Upper lobe of left lung (tissue), 4 donors: ENCODE results near the gene FBXO48.

ENCODE experiments used
- POLR2A ChIP-seq, 4 donors: fragments of 450-650 bp; IDR thresholded peaks; one replicate each; pipeline ENCODE4 v1.5.1; 2016 to 2017; ENCODE audit warnings: antibody characterized with exemption in 4 of 4, mild to moderate bottlenecking in 2 of 4
- POLR2AphosphoS5 ChIP-seq, 2 donors: sonication (generic); formaldehyde crosslinking; IDR thresholded peaks; one replicate each; pipeline ENCODE4 v1.5.1; 2017; ENCODE audit warnings: antibody characterized with exemption in 2 of 2
- TF ChIP-seq, protein P1 (sequence below), 6 experiments: fragments of 450-650 bp in 4 of 6; fragments of 200-600 bp in 2 of 6; sonication (generic) in 2 of 6; IDR thresholded peaks; one replicate each; pipeline ENCODE4 v1.5.1; 2016 to 2019; ENCODE audit warnings: antibody characterized with exemption in 6 of 6

GRCh38 chr2:68429311-68429826, 37.7 kb downstream of the FBXO48 start:
- TF ChIP-seq POLR2A (IDR thresholded peaks at IDR 0.05) (no peak), POLR2AphosphoS5 (IDR thresholded peaks at IDR 0.05) (no peak)
- TF ChIP-seq, protein P1, sequence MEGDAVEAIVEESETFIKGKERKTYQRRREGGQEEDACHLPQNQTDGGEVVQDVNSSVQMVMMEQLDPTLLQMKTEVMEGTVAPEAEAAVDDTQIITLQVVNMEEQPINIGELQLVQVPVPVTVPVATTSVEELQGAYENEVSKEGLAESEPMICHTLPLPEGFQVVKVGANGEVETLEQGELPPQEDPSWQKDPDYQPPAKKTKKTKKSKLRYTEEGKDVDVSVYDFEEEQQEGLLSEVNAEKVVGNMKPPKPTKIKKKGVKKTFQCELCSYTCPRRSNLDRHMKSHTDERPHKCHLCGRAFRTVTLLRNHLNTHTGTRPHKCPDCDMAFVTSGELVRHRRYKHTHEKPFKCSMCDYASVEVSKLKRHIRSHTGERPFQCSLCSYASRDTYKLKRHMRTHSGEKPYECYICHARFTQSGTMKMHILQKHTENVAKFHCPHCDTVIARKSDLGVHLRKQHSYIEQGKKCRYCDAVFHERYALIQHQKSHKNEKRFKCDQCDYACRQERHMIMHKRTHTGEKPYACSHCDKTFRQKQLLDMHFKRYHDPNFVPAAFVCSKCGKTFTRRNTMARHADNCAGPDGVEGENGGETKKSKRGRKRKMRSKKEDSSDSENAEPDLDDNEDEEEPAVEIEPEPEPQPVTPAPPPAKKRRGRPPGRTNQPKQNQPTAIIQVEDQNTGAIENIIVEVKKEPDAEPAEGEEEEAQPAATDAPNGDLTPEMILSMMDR (IDR thresholded peaks at IDR 0.05): no peak
